PC-3 (cell line): ENCODE results near the gene SPSB1. TPM values are rescaled to one million over a fixed set of nuclear protein-coding genes. Genes with fewer than 3 reads are reported as not detected.

Source experiments
- ATAC-seq: fragments of 200-7000 bp; cut with Tn5 transposase; 2 replicates; pipeline ENCODE4 v1.9.1; 2020; ENCODE audit warnings: mild to moderate bottlenecking, moderate library complexity
- BruUV-seq: library from RNA; stranded (reverse); fragments of 400-500 nt; replicated peaks from 2 replicates; lab custom pipeline; 2021; lab: Mats Ljungman, UMichigan
- CTCF ChIA-PET: fragments of 300-600 bp; sonication (Branson Sonifier 250); formaldehyde crosslinking; loops from one replicate; lab custom pipeline; 2022; ENCODE audit warnings: antibody characterized with exemption; lab: Charles Lee
- POLR2A ChIA-PET: fragments of 300-600 bp; sonication (Branson Sonifier 250); formaldehyde crosslinking; loops from one replicate; lab custom pipeline; 2022; ENCODE audit warnings: antibody characterized with exemption; ENCODE audit not compliant: unreplicated experiment; lab: Charles Lee
- DNase-seq: peaks from one replicate; pipeline ENCODE4 v3.0.0-alpha.2; 2015
- H2AFZ ChIP-seq: fragments of 300-600 bp; sonication (generic); 2 replicates; pipeline ENCODE4 v1.6.0; 2016; ENCODE audit warnings: antibody characterized with exemption, low read length
- H3F3A ChIP-seq: fragments of 300-600 bp; sonication (generic); one replicate; pipeline ENCODE4 v1.6.0; 2017; ENCODE audit warnings: antibody characterized with exemption, low read length, control low read depth, mild to moderate bottlenecking; ENCODE audit not compliant: unreplicated experiment
- H3K27ac ChIP-seq: fragments of 300-600 bp; sonication (generic); 2 replicates; pipeline ENCODE4 v1.5.1; 2016; ENCODE audit warnings: mild to moderate bottlenecking, low read length
- H3K27me3 ChIP-seq: fragments of 300-600 bp; sonication (generic); 2 replicates; pipeline ENCODE4 v1.6.1; 2016; ENCODE audit warnings: low read length, mixed read lengths
- H3K36me3 ChIP-seq: fragments of 300-600 bp; sonication (generic); 2 replicates; pipeline ENCODE4 v1.6.1; 2016; ENCODE audit warnings: low read depth, mixed run types, low read length, mixed read lengths
- H3K4me1 ChIP-seq: fragments of 300-600 bp; sonication (generic); 2 replicates; pipeline ENCODE4 v1.5.1; 2016; ENCODE audit warnings: low read length; ENCODE audit not compliant: insufficient read depth
- H3K4me2 ChIP-seq: fragments of 300-600 bp; sonication (generic); 2 replicates; pipeline ENCODE4 v1.6.0; 2016; ENCODE audit warnings: low read length
- H3K4me3 ChIP-seq: fragments of 300-600 bp; sonication (generic); 2 replicates; pipeline ENCODE4 v1.5.1; 2016; ENCODE audit warnings: mild to moderate bottlenecking, low read length, mixed read lengths
- H3K79me2 ChIP-seq: fragments of 300-600 bp; sonication (generic); 2 replicates; pipeline ENCODE4 v1.6.1; 2017; ENCODE audit warnings: low read length, mixed read lengths
- H3K9ac ChIP-seq: fragments of 300-600 bp; sonication (generic); 2 replicates; pipeline ENCODE4 v1.6.0; 2016; ENCODE audit warnings: mild to moderate bottlenecking, low read length
- H3K9me2 ChIP-seq: fragments of 300-600 bp; sonication (generic); replicated peaks from 2 replicates; pipeline ENCODE4 v1.6.1; 2016; ENCODE audit warnings: mixed run types, low read length, mixed read lengths
- H3K9me3 ChIP-seq: fragments of 300-600 bp; sonication (generic); 2 replicates; pipeline ENCODE4 v1.6.1; 2016; ENCODE audit warnings: low read length, mixed read lengths
- H4K20me1 ChIP-seq: fragments of 300-600 bp; sonication (generic); 2 replicates; pipeline ENCODE4 v1.6.1; 2016; ENCODE audit warnings: low read length, mixed read lengths
- CTCF ChIP-seq: fragments of 300-600 bp; sonication (generic); conservative IDR thresholded peaks from 2 replicates; pipeline ENCODE4 v1.5.1; 2017; ENCODE audit warnings: antibody characterized with exemption, low read depth, mild to moderate bottlenecking, low read length
- EZH2 ChIP-seq: fragments of 300-600 bp; sonication (generic); IDR thresholded peaks from one replicate; pipeline ENCODE4 v1.6.1; 2017; ENCODE audit warnings: antibody characterized with exemption, mild to moderate bottlenecking, low read length; ENCODE audit not compliant: unreplicated experiment
- EZH2phosphoT487 ChIP-seq: fragments of 300-600 bp; sonication (generic); IDR thresholded peaks from 2 replicates; pipeline ENCODE4 v1.6.1; 2018; ENCODE audit warnings: mild to moderate bottlenecking, antibody characterized with exemption, low read length, borderline replicate concordance
- intact Hi-C: fragments of 100-400 bp; cut with micrococcal nuclease; formaldehyde crosslinking; loops from 2 replicates; pipeline ENCODE4 v1.9.0; 2023
- total RNA-seq: library from RNA; depleted of rRNA; stranded (reverse); fragments of >200 nt; gene quantifications from 2 replicates; pipeline ENCODE4 v1.2.3, GENCODE V29; 2014

SPSB1 gene
- total RNA-seq, 1 experiment from 2014 or later: 18.1 TPM

DNA sequence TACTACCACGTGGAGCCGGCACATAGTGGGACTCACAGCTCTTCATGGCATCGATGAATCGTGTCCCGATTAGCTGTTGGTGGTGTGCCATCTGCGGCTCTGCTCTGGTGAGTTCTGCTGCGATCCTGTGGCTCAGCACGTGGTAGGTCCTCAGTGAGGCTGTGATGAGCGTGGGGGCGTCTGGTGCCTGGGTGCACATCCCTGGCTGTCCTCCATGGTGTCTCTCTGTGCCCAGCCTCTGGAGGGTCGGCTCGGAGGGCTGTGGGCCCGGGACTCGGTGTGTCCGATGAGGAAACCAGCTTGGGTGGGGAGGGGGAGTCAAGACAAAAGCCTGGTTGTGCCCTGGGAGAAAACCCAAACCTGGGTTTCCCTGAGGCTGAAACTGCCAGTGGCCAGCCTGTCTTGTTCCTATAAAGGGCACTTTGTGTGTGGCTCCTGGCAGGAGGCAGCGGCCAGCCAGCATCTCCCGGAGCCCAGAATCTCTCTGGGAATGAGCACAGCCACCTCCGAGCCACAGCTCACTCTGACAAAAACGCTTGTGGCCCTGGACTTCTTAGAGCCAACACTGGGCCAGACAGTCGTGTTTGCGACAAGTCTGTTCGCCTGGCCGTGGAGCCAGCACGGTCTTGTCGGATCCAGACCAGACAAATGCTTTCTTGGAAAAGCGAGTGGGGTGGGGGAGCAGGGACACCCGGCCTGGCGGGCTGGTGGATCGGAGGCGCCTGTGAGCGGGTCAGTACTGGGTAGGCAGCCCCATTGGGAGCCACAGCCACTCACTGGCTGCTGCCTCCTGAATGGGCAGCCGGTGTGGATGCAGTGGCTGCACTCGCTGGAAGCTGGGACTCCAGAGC is 31.8 kb downstream of the SPSB1 start:
- Histone ChIP-seq H3K27me3 (no peaks in the 10 kb centered on the region), H3K4me3 (no peak overlapping the region), H2AFZ (no peak overlapping the region), H3K9ac (no peak overlapping the region), H3F3A (no peaks in the 10 kb centered on the region), H3K9me2 (no peaks in the 10 kb centered on the region), H3K4me1 (no peaks in the 10 kb centered on the region), H3K9me3 (no peaks in the 10 kb centered on the region), H4K20me1 (peaks cover 20% of the 10 kb centered on the region), H3K79me2 (peaks cover 97% of the 10 kb centered on the region), H3K27ac (no peak overlapping the region), H3K36me3 (no peaks in the 10 kb centered on the region), H3K4me2 (no peak overlapping the region)
- POLR2A ChIA-PET: no interaction called here
- ATAC-seq: no peak
- DNase-seq: no peak
- no TSS peak for BruUV-seq
- CTCF ChIA-PET: no interaction called here
- TF ChIP-seq EZH2: no peak
- TF ChIP-seq EZH2phosphoT487: no peak
- no peak for TF ChIP-seq CTCF
- intact Hi-C loops: no loop called here

GRCh38 chr1:9326596-9326995 is 33.9 kb downstream of the SPSB1 start:
- Histone ChIP-seq H3K9me3 (no peaks in the 10 kb centered on the region), H3K4me1 (no peaks in the 10 kb centered on the region), H3K9me2 (no peaks in the 10 kb centered on the region), H3K27ac (no peak overlapping the region), H3K36me3 (no peaks in the 10 kb centered on the region), H3K9ac (no peak overlapping the region), H4K20me1 (peaks cover 19% of the 10 kb centered on the region), H3K4me3 (no peak overlapping the region), H3K27me3 (no peaks in the 10 kb centered on the region), H3K79me2 (peaks cover 91% of the 10 kb centered on the region), H3K4me2 (no peak overlapping the region), H2AFZ (no peak overlapping the region), H3F3A (no peaks in the 10 kb centered on the region)
- CTCF ChIA-PET: no interaction called here
- POLR2A ChIA-PET: no interaction called here
- TF ChIP-seq EZH2phosphoT487: no peak
- no peak for TF ChIP-seq EZH2
- TF ChIP-seq CTCF: no peak
- ATAC-seq: no peak
- no peak for DNase-seq
- no TSS peak for BruUV-seq
- intact Hi-C loops: no loop called here

GRCh38 chr1:9328201-9328600 is 35.5 kb downstream of the SPSB1 start:
- Histone ChIP-seq H3K27ac (no peak overlapping the region), H2AFZ (no peak overlapping the region), H3K36me3 (no peaks in the 10 kb centered on the region), H3K79me2 (peaks cover 91% of the 10 kb centered on the region), H3K27me3 (no peaks in the 10 kb centered on the region), H3K9me3 (no peaks in the 10 kb centered on the region), H4K20me1 (peaks cover 11% of the 10 kb centered on the region; the same call in 1 of the 2 replicates), H3K9me2 (no peaks in the 10 kb centered on the region), H3K4me2 (no peak overlapping the region), H3K4me3 (no peak overlapping the region), H3K4me1 (no peaks in the 10 kb centered on the region), H3F3A (no peaks in the 10 kb centered on the region), H3K9ac (no peak overlapping the region)
- no peak for ATAC-seq
- POLR2A ChIA-PET: no interaction called here
- TF ChIP-seq CTCF (no peak), EZH2phosphoT487 (no peak), EZH2 (no peak)
- BruUV-seq: no TSS peak
- CTCF ChIA-PET: no interaction called here
- intact Hi-C loops: no loop called here
- DNase-seq: no peak
